GM18502 (cell line): Measurements from ENCODE around the gene BTBD16.

Experiments
- ATAC-seq: cut with Tn5 transposase; IDR thresholded peaks from one replicate; pipeline ENCODE4 v1.9.1; 2021; ENCODE audit warnings: mild to moderate bottlenecking; ENCODE audit not compliant: unreplicated experiment, poor library complexity

Gene BTBD16

GRCh38 chr10:122267849-122268737 lies 3.0 kb upstream of the BTBD16 start:
- ATAC-seq, result peak; percentile 77

- ATAC-seq, result no peak
Observed at GRCh38 chr10:122269059-122269687, 1.9 kb upstream of the BTBD16 start.

DNA sequence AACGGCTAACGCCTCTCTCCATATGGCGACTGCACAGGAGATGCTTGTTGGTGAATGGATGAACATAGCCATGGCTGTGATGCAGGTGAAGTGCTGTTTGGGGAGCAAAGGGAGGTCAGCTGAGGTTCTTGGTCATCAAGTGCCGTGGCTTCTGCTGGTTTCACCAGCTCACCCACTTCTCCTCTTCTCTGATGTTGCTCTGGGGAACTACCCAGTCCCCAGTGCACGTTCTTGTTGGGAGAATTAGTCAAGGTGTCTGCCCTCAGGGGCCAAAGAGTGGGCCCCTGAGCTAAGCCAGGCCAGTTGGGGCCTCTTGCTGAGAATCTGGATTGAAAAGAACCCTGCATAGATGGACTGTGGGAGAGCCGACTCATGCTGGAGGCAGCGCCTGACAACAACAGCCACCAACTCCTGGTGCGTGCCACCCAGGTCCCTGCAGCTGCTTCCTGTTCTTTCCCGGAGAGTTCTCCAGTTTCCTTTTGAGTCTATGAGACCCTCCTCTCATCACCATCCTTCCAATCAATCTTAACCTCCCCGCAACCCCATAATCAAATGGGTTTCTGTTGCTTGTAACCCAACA lies 3.0 kb downstream of the BTBD16 start:
- no peak for ATAC-seq

GRCh38 chr10:122276611-122277208 lies 5.6 kb downstream of the BTBD16 start:
- ATAC-seq, result no peak

DNA sequence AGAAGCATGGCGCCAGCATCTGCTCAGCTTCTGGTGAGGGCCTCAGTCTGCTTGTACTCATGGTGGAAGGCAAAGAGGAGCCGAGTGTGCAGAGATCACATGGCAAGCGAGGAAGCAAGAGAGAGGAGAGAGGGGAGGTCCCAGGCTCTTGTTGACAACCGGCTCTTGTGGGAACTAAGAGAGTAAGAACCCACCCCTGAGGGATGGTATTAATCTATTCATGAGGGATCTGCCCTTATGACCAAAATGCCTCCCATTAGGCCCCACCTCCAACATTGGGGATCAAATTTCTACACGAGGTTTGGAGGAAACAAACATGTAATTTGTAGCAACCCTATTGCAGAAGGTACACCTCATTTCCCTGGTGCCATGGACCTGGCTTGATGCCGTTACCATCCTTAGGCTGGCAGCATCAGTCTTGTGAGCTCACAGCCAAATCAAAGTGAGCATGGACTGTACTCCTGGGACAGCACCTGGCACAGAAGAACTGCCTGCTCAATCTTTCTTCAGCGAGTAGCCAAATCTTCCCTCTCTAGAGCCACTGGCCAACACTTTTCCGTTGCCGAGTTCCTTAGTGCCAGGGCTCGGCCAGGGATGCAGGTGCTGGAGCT lies 6.5 kb downstream of the BTBD16 start:
- ATAC-seq, result no peak

GRCh38 chr10:122279725-122280141 lies 8.6 kb downstream of the BTBD16 start:
- no peak for ATAC-seq

DNA sequence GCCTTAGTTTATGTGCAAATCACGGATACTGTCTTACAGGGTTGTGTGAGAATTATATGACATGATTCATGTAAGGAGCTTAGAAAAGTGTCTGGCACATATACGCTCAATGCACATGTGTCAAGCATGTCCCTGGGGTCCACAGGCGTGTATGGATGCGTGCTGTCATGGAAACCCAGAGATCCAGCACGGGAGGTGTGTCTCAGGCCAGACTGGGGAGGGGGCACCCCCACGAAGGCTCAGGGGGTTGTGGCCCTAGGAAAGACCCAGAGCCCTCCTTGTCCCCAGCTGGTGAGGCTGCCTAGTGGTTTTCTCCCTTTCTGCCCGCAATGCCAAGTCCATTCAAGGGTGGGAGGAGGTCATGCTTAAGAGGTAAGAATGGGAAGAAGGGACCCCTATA lies 9.1 kb downstream of the BTBD16 start:
- no peak for ATAC-seq

GRCh38 chr10:122281018-122281626 lies 10.0 kb downstream of the BTBD16 start:
- ATAC-seq, result no peak

DNA sequence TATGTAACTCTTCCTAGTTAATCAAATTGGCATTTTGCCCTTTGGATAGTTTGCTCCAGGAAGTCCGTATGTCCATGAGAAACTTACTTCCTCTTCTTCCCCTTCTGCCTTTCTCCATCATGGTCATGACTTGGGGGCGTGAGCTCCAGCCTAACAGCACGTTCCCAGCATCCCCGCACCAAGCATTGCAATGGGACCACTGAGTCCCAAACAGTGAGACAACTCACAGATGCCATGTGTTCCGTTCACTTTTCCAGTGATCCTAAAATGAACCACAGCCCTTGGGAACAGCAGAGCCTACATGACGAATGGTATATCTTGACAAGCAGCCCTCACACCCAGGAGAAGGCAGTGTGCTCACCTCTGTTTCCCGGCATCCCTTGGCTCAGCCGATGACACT lies 10.7 kb downstream of the BTBD16 start:
- ATAC-seq, result no peak

DNA sequence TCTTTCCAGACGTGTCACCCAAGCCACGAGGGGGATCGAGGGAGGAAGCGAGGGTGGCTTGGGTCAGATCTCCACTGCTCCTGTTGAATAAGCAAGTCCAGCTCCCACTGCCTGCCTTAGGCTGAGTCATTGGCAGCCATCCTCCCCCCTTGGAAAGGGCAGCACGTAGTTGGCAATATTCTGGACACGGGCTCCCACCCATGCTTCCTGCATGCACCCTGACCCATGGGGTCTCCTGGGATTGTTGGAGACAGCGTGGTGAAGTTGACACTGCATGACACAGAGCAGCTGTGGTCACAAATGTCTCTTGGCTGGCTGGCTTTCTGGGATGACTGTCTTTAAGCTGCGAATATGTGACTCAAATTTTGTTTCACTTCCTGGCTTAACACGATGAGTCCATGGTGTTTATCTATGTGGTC lies 11.2 kb downstream of the BTBD16 start:
- ATAC-seq, result no peak

DNA sequence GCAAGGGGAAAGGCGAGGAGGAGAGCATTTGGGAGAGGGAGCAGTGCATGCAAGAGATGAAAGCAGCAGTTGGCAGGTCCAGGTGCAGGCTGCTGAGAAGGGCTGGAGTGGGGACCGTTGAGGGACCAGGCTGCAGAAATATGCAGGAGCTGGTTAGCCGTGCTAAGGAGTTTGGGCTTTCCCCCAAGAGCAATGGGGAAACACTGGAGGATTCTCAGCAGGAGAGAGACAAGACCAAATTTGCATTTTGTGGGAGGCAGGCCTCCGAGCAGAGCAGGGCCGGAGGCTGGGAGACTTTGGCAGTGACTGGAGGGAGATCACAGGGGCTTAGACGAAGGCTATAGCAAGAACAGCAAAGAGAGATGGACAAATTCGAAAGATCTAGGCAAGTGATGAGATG lies 11.8 kb downstream of the BTBD16 start:
- no peak for ATAC-seq

- ATAC-seq, result no peak
Observed at GRCh38 chr10:122285506-122286444, 14.7 kb downstream of the BTBD16 start.

DNA sequence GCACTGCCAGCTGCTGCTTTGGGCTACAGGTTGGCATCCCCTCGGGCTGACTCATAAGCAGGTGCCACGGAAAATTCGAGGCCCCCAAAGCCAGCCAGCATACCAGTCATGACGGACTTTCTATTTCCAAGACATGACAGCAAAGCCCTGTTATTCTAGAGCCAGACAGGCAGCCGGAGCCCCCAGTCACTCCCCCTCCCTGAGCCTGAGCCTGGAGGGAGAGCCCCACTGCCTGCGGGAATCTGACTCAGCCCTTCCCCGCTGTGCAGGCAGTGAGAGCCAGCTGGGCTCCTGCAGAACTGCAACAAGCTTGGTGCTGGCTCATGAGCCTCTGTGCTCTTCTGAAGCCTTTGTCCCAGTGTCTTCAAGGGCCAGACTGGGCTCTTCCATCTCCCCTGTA lies 15.8 kb downstream of the BTBD16 start:
- ATAC-seq, result no peak

DNA sequence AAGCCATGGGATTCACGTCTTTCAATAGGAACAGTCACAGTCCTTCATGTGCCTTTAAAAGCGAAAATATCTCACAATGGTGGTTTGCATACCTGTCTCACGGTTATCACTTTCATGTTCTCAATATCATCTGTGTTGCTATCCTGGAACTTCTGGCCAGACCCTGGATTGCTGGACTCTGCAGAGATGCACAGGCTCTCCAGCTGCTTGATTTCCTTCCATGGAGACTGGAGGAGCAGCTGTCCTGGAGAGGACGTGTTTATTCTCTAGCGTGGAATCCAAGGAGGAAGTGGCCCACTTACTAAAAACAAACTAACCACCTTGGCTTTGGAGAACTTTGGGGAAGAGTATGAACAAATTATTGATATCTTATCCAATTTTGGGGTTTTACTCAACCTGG lies 16.5 kb downstream of the BTBD16 start:
- ATAC-seq, result no peak

DNA sequence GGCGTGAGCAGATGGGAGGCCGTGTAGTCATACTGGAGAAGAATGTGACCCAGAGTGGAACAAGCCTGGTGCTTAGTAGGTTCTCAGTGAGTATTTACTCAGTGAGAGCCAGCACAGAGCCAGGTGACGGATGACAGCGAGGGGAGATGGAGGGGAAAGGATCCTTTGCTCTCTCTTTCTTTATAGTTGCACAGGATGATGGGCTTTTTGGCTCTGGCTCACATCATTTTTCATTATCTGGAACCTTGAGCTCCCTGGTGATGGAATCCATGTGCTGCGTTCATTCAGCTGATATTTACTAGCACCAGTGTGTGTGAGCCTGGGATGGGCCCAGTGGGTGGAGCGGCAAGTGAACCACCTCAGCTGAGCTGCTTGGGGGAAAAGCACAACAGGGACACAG lies 17.2 kb downstream of the BTBD16 start:
- ATAC-seq, result no peak

GRCh38 chr10:122288917-122289316 lies 17.8 kb downstream of the BTBD16 start:
- ATAC-seq, result no peak

DNA sequence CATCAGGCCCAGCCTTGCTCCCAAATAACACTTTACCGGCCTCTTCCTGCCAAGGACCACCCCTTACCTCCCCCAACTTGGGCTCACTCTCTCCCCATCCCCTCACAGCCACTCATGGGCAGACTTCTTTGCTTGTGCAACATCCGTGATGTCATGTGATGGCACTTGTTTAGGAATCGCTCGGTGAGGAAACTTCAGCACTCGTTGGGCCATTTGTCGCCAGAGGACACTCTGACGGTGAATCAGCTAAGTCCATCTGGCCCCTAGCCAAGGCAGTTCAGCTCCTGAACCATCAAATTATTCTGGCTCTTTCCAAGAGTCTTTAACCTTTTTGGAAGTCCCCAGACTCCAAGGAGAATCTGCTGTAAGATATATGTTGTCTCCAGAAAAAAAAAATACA lies 19.2 kb downstream of the BTBD16 start:
- ATAC-seq, result no peak

DNA sequence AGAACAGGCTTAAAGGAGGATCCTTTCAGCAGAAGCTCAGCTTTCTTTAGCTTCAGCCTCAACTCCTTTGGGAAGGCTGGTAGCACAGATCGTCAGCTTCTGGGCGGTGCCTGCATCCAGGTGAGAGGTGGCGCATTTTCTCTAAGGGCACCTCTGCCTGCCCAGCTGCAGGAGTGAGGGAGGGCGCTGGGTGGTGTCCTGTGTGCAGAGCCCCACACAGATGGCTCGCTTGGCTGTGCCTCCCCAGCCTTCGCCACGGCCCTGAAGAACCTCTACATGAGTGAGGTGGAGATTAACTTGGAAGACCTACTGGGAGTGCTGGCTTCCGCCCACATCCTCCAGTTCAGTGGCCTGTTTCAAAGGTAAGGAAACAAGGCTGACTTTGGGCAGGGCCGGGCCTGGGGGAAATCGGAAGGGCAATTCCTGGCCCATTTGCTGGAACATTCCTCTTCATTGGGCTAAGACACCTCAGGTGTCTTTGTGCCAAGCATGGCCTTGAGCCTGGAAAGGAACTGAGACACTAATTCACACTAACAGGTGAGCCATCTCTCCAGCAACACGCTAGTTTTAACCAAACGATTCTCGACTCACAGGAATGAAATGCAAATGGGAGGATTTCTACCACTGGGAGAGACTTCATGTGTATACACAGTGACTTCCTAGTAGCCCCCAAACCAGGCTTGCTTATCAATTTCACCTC lies 19.9 kb downstream of the BTBD16 start:
- no peak for ATAC-seq

- ATAC-seq, result no peak
Observed at GRCh38 chr10:122291739-122292138, 20.6 kb downstream of the BTBD16 start.
